HG03095 (cell line): Measurements from ENCODE around the gene PEX5L.

Source experiments
- ATAC-seq: cut with Tn5 transposase; IDR thresholded peaks from one replicate; pipeline ENCODE4 v1.9.1; 2021; ENCODE audit warnings: moderate library complexity; ENCODE audit not compliant: unreplicated experiment

PEX5L gene

DNA sequence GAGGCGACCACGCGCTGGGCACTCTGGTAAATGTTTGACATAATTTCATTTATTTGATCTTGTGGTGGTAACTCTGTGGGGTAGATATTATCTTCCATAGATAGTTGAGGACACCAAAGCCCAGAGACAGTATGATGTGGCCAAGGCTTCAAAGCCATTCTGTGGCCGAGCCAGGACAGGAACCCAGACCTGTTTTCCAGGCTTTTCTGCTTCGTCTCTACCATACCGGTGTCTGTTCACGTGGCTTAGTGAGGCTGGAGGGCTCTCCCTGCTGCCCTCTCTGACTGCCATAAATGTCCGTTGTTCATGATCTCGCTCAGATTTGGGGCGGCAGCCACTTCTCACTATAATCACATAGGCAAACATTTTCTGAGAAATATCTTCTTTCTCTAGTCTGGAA, 134.7 kb downstream of the PEX5L start:
- ATAC-seq = no peak

GRCh38 chr3:179898024-179898423, 138.7 kb downstream of the PEX5L start:
- ATAC-seq = peak; percentile 75

DNA sequence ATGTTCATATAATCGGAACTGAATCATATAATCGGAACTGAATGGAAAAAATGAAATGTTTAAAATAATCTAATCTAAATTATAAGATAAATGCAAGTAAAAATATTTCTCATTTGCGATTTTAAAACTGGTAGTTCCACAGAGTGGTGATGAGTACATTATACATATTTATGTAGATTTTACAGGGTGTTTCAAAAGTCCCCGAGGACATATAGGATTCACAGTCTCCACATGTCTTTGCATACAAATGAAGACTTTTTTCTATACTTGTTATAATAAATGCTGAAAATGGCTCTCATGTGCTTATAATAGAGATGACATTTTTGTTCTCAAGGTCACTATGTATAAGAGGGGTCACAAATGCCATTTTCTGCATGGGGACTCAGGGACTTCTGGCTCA, 139.5 kb downstream of the PEX5L start:
- no peak for ATAC-seq

DNA sequence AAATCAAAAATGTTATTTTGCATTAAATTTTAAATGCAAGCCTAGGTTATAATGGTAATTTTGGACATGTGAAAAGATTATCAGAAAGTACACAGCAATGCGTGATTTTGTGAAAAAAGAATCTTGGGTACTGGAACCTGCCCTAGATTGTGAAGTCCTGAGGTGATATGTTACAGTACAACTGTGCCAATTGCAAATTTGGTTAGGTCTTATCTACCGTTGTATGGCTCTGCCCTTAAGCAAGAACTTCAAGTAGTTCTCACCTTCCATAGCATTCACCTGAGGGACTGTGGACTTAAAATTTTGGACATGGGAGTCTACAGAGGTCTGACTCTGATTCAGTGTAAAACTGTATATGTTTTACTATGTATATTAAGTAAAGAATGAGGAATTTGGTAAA, 140.2 kb downstream of the PEX5L start:
- ATAC-seq = no peak

DNA sequence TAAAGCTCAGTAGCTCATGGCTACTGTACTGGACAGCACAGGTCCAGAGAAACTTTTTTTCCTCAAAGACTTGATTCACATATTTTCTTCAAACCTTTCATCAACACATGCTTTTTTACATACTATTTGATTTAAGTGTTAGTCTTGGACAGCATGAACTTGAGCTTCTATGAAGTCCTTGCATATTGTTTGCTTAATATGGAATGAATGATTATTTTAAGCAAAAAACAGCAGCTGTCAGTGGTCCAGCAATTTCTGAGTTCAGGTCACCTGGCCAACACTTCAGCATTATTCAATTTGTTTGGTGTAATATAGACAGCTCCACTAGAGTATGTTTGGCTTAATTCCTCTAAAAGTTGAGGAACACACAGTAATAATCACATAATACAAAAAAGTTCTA, 141.4 kb downstream of the PEX5L start:
- no peak for ATAC-seq

GRCh38 chr3:179887295-179887943, 149.3 kb downstream of the PEX5L start:
- no peak for ATAC-seq

DNA sequence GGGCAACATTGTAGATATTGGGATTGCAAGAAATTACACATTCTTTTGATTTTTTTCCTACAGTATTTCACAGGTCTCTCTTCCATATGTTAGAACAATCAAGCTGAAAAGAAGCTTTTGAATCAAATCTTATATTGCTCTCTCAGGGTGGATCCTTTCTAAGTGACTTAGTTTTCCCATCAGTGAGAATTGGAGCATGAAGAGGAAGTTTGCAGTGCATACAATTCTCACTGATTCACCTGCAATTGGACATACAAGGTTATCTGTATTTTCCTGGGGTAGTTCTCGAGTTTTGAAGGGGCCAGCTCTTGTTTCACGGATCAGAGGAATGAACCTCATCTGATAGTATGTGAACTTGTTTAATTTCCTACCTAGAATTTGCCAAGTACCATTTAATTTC, 150.8 kb downstream of the PEX5L start:
- no peak for ATAC-seq

DNA sequence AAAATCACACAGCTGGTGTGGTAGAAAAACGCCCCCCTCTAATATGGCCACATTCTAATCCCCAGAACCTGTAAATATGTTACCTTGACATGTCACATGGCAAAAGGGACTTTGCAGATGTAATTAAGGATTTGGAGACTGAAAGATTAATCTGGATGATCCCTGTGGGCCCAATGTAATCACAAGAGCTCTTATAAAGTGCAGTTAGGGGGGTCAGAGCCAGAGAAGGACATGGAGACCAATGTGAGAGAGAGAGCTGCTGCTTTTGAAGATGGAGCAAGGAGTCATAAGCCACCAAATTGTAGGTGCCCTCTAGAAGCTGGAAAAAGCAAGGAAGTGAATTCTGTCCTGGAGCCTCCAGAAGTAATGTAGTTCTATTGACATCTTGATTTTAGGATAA, 152.6 kb downstream of the PEX5L start:
- no peak for ATAC-seq

DNA sequence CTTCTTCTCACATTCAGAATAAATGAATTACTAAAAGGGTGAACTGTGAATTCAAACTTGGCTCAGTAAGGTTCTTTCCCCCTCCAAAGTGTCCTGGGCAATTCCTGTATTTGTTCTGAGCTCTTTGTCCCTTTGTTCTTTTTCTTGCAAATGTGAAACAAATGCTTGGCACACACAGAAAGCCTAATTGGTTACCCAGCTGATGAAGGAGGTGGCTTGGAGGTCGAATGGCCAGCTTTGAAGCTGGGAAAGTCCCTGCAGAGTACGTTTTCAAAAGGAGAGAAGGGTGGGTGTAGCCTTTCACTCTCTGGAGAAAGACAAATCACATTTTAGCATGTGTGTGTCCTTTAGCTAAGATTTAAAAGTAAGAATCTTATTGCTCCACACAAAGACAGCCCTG, 154.4 kb downstream of the PEX5L start:
- ATAC-seq = peak; percentile 60

DNA sequence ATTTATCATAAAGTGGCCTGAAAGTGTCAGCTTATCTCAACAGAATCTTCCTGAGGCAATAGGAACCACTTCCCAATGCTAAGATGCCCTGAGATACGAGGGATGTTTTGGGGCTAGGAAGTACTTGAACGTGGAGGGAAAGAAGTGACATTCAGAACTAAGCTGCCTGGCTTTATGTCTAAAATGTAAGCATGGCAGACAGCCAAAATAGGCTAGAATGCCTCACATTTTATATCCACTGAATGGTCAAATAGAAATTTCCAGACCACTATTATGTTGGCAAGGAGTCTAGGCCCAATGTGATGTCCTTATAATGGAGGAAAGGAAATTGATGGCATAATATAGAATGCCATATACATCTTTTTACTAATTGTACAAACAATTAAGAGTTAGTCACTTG, 154.9 kb downstream of the PEX5L start:
- ATAC-seq = no peak

GRCh38 chr3:179880868-179881267, 155.9 kb downstream of the PEX5L start:
- ATAC-seq = no peak

- ATAC-seq = no peak
Measured at GRCh38 chr3:179876440-179876839, 160.3 kb downstream of the PEX5L start.

DNA sequence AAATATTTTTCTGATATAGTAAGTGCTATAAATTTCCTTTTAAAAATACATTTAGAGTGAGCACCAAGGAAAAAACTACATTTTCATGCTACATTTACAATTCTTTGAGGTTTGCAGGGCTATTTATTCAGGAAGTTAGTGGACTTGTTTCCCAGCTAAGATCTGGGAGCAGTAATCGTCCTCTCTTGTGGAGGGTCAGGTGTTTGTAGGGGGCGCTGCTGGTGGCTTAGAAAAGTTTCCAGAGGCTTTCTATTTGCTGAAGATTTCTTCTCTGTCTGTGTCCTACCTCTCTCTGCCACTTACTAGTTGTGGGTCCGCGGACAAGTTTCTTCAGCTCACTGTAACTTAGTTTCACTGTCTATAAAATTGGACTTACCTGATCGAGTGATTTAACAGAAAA, 163.9 kb downstream of the PEX5L start:
- ATAC-seq = no peak

GRCh38 chr3:179871782-179872181, 165.0 kb downstream of the PEX5L start:
- no peak for ATAC-seq

- ATAC-seq = no peak
Measured at GRCh38 chr3:179868715-179869114, 168.0 kb downstream of the PEX5L start.

DNA sequence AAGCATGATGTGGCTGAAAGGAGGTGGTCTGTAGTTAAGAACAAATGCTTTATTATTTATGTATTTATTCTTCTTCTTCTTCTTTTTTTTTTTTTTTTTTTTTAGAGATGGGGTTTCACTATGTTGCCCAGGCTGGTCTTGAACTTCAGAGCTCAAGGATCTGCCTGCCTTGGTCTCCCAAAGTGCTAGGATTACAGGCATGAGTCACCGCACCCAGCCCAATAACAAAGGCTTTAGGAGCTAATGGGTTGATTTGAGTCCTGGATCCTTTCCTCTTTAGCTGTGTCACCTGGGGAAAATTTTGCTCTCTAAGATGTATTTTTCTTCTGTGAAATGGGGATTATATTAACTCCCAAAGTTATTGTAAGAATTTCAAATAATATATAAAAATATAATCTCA, 168.8 kb downstream of the PEX5L start:
- no peak for ATAC-seq

GRCh38 chr3:179865861-179866505, 170.8 kb downstream of the PEX5L start:
- ATAC-seq = no peak

DNA sequence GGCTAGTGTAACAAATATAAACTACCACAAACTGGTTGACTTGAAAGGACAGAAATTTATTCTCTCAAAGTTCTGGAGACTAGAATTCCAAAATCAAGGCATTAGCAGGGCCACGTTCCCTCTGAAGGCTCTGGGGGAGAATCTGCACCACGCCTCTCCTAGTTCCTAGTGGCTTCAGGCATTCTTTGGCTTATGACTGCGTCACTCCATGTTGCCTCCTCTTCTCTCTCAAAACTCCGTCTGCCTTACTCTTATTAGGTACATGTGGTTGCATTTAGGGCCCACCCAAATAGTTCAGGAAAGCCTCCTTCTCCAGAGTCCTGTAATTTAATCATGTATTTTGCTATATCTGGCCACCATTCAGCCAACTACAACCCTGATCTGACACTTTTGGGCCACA, 174.8 kb downstream of the PEX5L start:
- no peak for ATAC-seq

- ATAC-seq = no peak
Measured at GRCh38 chr3:179861292-179861691, 175.4 kb downstream of the PEX5L start.

DNA sequence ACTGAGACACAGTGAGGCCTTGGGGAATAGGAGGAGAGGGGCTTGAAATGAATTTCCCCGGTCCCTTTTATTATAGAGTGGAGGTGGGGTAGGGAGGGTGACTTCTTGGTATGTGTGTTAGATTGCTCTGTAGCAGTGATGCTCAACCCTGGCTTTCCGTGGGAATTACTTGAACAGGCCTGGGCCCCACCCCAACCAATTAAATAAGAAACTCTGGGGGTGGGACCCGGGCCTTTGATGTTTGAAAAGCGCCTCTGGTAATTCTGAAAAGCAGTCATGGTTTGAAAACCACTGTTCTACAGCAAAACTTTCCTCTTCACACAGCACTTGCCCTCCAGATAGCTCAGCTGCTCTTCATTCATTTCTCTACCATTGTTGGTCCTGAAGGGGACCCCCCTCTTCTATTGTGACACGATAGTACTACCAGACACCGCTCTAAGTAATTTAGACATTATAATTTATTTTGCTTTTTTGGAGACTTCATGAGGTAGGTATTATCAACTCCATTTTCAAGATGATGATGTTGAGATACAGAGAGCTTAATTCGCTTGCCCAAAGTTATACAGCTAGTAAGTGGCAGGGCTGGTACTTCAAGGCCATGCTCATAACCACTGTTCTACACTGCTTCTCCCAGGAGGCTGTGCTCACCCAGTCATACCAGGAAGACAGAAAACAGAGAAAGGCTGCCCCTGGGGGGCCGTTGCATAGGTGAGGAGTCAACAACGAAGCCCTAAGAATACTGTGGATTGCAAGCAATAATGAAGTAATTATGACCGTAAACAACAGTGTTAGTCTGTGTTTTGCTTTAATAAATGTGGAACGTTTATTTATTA, 176.2 kb downstream of the PEX5L start:
- no peak for ATAC-seq

- no peak for ATAC-seq
Measured at GRCh38 chr3:179853176-179853575, 183.6 kb downstream of the PEX5L start.
